ENCODE measurements around the gene ARTN.

The ARTN gene

GRCh38 chr1:43970502-43970901 is 36.9 kb downstream of the ARTN start:
- TF ChIP-seq CTCF (IDR thresholded peaks at IDR 0.05; ENCODE audit: borderline replicate concordance, insufficient read depth, low read depth, low read length), result no peak
- peak overlapping the region; percentile 96 for H3K4me3 ChIP-seq (ENCODE audit: low read depth, low read length)

GRCh38 chr1:43970911-43971310 is 37.3 kb downstream of the ARTN start:
- TF ChIP-seq CTCF (IDR thresholded peaks at IDR 0.05; ENCODE audit: borderline replicate concordance, insufficient read depth, low read depth, low read length), result no peak
- H3K4me3 ChIP-seq (ENCODE audit: low read depth, low read length), result peak overlapping the region; percentile 96

GRCh38 chr1:43971336-43971980 is 37.9 kb downstream of the ARTN start:
- no peak overlapping the region for H3K4me3 ChIP-seq (ENCODE audit: low read depth, low read length)
- no peak for TF ChIP-seq CTCF (IDR thresholded peaks at IDR 0.05; ENCODE audit: borderline replicate concordance, insufficient read depth, low read depth, low read length)

GRCh38 chr1:43973981-43974442 is 40.4 kb downstream of the ARTN start:
- H3K4me3 ChIP-seq (ENCODE audit: low read depth, low read length), result peak overlapping the region; percentile 96
- no peak for TF ChIP-seq CTCF (IDR thresholded peaks at IDR 0.05; ENCODE audit: borderline replicate concordance, insufficient read depth, low read depth, low read length)

- H3K4me3 ChIP-seq (ENCODE audit: low read depth, low read length), result peak within 1 kb of the TSS; percentile 96
- TF ChIP-seq CTCF (IDR thresholded peaks at IDR 0.05; ENCODE audit: borderline replicate concordance, insufficient read depth, low read depth, low read length), result 0 out of 2 replicates have a peak, but pooled peaks have one; percentile 3
Measured at GRCh38 chr1:43974443-43975248, 41.0 kb downstream of the ARTN start, which contains the start of gene ATP6V0B. ATP6V0B (plus strand) TSS chr1:43974960; CDS start chr1:43975041, 81 bp downstream.

GRCh38 chr1:43975249-43975961 is 41.8 kb downstream of the ARTN start:
- peak overlapping the region; percentile 96 for H3K4me3 ChIP-seq (ENCODE audit: low read depth, low read length)
- 0 out of 2 replicates have a peak, but pooled peaks have one; percentile 0 for TF ChIP-seq CTCF (IDR thresholded peaks at IDR 0.05; ENCODE audit: borderline replicate concordance, insufficient read depth, low read depth, low read length)

All from GM12875 (cell line).